Lung (tissue), 12 donors: Measurements from ENCODE around the gene PALLD. TPM values are rescaled to one million over a fixed set of nuclear protein-coding genes. Genes with fewer than 3 reads are reported as not detected.

Source experiments
- ATAC-seq: fragments of 200-7000 bp; cut with Tn5 transposase; one replicate; pipeline ENCODE4 v1.9.1; 2020; ENCODE audit warnings: moderate number of reproducible peaks; ENCODE audit not compliant: insufficient read depth, low FRiP score
- DNase-seq, 3 donors: peaks; one replicate each; pipeline ENCODE4 v3.0.0-alpha.2; 2013 to 2017
- H3K27ac ChIP-seq, 2 donors: one replicate each; pipeline ENCODE4 v1.5.1; 2013; ENCODE audit warnings: mild to moderate bottlenecking in 2 of 2, moderate library complexity in 2 of 2, control low read depth in 1 of 2, inconsistent platforms in 1 of 2, low read depth in 1 of 2, low read length in 1 of 2
- H3K27me3 ChIP-seq, 3 donors: one replicate each; pipeline ENCODE4 v1.5.1; 2013; ENCODE audit warnings: low read length in 2 of 3; ENCODE audit not compliant: control insufficient read depth in 3 of 3, insufficient read depth in 3 of 3
- H3K36me3 ChIP-seq, 4 donors: one replicate each; pipeline ENCODE4 v1.5.1; 2013; ENCODE audit warnings: low read length in 4 of 4, mild to moderate bottlenecking in 1 of 4, moderate library complexity in 1 of 4; ENCODE audit not compliant: control insufficient read depth in 4 of 4, insufficient read depth in 4 of 4
- H3K4me1 ChIP-seq, 5 donors: one replicate each; pipeline ENCODE4 v1.5.1; 2013; ENCODE audit warnings: low read length in 5 of 5, mild to moderate bottlenecking in 2 of 5, moderate library complexity in 1 of 5; ENCODE audit not compliant: control insufficient read depth in 5 of 5, insufficient read depth in 5 of 5
- H3K4me3 ChIP-seq: one replicate; pipeline ENCODE4 v1.5.1; 2013; ENCODE audit warnings: mild to moderate bottlenecking, control low read depth, moderate library complexity
- H3K9ac ChIP-seq, 2 donors: one replicate each; pipeline ENCODE4 v1.5.1; 2013; ENCODE audit warnings: low read length in 2 of 2, control low read depth in 1 of 2; ENCODE audit not compliant: insufficient read depth in 1 of 2
- H3K9me3 ChIP-seq, 4 donors: one replicate each; pipeline ENCODE4 v1.5.1; 2013; ENCODE audit warnings: low read length in 3 of 4, mild to moderate bottlenecking in 1 of 4, moderate library complexity in 1 of 4; ENCODE audit not compliant: control insufficient read depth in 4 of 4, insufficient read depth in 3 of 4
- WGBS, 2 donors: extraction: QIAGEN DNeasy Blood & Tissue Kit; methylation state at CpG; one replicate each; pipeline ENCODE4 v1.1.7; 2013; 5-methylcytosine and 5-hydroxymethylcytosine counted together
- polyA plus RNA-seq, 2 donors: library from polyadenylated mRNA; stranded (reverse); fragments of 200-250 nt; gene quantifications; one replicate each; pipeline ENCODE4 v1.2.1, GENCODE V29; 2013
- total RNA-seq, 2 donors: library from RNA; depleted of rRNA in 1 of 2; stranded (reverse); fragments of >200 nt in 1 of 2; gene quantifications; one replicate each; pipeline ENCODE4 v1.2.1, GENCODE V29; 2014 to 2021
- TF ChIP-seq, protein P1 (sequence below): IDR thresholded peaks from 2 replicates; pipeline ENCODE4 v1.5.1; 2012; ENCODE audit warnings: mild to moderate bottlenecking; ENCODE audit errors: control extremely low read depth, extremely low read depth
- donor health status: control.
- donor health status: control.
- donor health status: Bipolar disorder and iron deficiency.
- donor health status: healthy.
- donor health status: DM: yes; HTN: yes; CAD: no.

The PALLD gene
- total and polyA plus RNA-seq, 4 donors, result 20.7 to 139 (median 63.0) TPM

GRCh38 chr4:168877511-168878491 is 380.9 kb downstream of the PALLD start:
- WGBS, 2 donors, result 7 to 8% methylated on average over 74 to 108 of the region's 108 CpGs
- TF ChIP-seq, protein P1, sequence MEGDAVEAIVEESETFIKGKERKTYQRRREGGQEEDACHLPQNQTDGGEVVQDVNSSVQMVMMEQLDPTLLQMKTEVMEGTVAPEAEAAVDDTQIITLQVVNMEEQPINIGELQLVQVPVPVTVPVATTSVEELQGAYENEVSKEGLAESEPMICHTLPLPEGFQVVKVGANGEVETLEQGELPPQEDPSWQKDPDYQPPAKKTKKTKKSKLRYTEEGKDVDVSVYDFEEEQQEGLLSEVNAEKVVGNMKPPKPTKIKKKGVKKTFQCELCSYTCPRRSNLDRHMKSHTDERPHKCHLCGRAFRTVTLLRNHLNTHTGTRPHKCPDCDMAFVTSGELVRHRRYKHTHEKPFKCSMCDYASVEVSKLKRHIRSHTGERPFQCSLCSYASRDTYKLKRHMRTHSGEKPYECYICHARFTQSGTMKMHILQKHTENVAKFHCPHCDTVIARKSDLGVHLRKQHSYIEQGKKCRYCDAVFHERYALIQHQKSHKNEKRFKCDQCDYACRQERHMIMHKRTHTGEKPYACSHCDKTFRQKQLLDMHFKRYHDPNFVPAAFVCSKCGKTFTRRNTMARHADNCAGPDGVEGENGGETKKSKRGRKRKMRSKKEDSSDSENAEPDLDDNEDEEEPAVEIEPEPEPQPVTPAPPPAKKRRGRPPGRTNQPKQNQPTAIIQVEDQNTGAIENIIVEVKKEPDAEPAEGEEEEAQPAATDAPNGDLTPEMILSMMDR, result no peak
- peak overlapping the region; percentile 74 to 78 for H3K27ac ChIP-seq
- ATAC-seq (peak; percentile 82), DNase-seq (peak; percentile 72 to 76 (median 72))
- H3K36me3 ChIP-seq, result peaks cover 0 to 19% (median 11%) of the 10 kb centered on the region in 4 donors
- peak overlapping the region in 1 of 2 donors; percentile 81 for H3K9ac ChIP-seq
- no peaks in the 10 kb centered on the region for H3K27me3 ChIP-seq
- peaks cover 0 to 21% (median 7%) of the 10 kb centered on the region in 5 donors for H3K4me1 ChIP-seq
- H3K4me3 ChIP-seq, result peak overlapping the region; percentile 41
- H3K9me3 ChIP-seq, result peaks cover 0 to 2% (median 0%) of the 10 kb centered on the region in 4 donors

- H3K4me1 ChIP-seq, result peaks cover 0 to 21% (median 7%) of the 10 kb centered on the region in 5 donors
Measured at GRCh38 chr4:168878623-168879022, 381.8 kb downstream of the PALLD start.

GRCh38 chr4:168879188-168879587 is 382.3 kb downstream of the PALLD start:
- ATAC-seq (no peak), DNase-seq (no peak)
- Histone ChIP-seq H3K36me3 (peaks cover 0 to 19% (median 12%) of the 10 kb centered on the region in 4 donors), H3K4me1 (peaks cover 0 to 21% (median 7%) of the 10 kb centered on the region in 5 donors), H3K27me3 (no peaks in the 10 kb centered on the region), H3K4me3 (no peak overlapping the region), H3K9ac (no peak overlapping the region), H3K27ac (no peak overlapping the region), H3K9me3 (peaks cover 0 to 2% (median 0%) of the 10 kb centered on the region in 4 donors)
- TF ChIP-seq, protein P1, result no peak

More at GRCh38 chr4:168878623-168879022, 381.8 kb downstream of the PALLD start:
- Histone ChIP-seq H3K27ac (no peak overlapping the region), H3K9ac (no peak overlapping the region), H3K27me3 (no peaks in the 10 kb centered on the region), H3K9me3 (peaks cover 0 to 2% (median 0%) of the 10 kb centered on the region in 4 donors), H3K4me3 (no peak overlapping the region), H3K36me3 (peaks cover 0 to 19% (median 11%) of the 10 kb centered on the region in 4 donors)
- TF ChIP-seq, protein P1, result no peak
- DNase-seq (no peak), ATAC-seq (no peak)
- WGBS, 2 donors, result 78 to 79% methylated on average over 2 of the region's 2 CpGs
